Thyroid gland (tissue), 4 donors: ENCODE results near the gene EEF2.

Experiments used
- CTCF ChIP-seq, 6 experiments: fragments of 200-600 bp in 3 of 6; fragments of 450-650 bp in 3 of 6; sonication (generic) in 3 of 6; IDR thresholded peaks; one replicate each; pipeline ENCODE4 v1.5.1; 2016 to 2019; ENCODE audit warnings: antibody characterized with exemption in 6 of 6, mild to moderate bottlenecking in 2 of 6, inconsistent platforms in 1 of 6, moderate library complexity in 1 of 6
- POLR2A ChIP-seq, 2 donors: fragments of 450-650 bp; IDR thresholded peaks; one replicate each; pipeline ENCODE4 v1.6.1; 2017; ENCODE audit warnings: antibody characterized with exemption in 2 of 2, mild to moderate bottlenecking in 2 of 2, moderate library complexity in 1 of 2

- TF ChIP-seq CTCF (IDR thresholded peaks at IDR 0.05) (no peak), POLR2A (IDR thresholded peaks at IDR 0.05) (no peak)
Measured at GRCh38 chr19:3950871-3951861, 34.1 kb downstream of the EEF2 start.
